Neural progenitor cell (in vitro differentiated cells): Measurements from ENCODE around the gene TENT5C. TPM values are rescaled to one million over a fixed set of nuclear protein-coding genes. Genes with fewer than 3 reads are reported as not detected.
"Not testable (repeated sequence)": the region's sequence is repeated elsewhere in the genome, so short reads cannot be mapped to it uniquely, and the experiment has no call there.

Source experiments
- DNase-seq: peaks from one replicate; pipeline ENCODE4 v3.0.0-alpha.2; 2016; ENCODE audit warnings: low spot score
- H2AFZ ChIP-seq: fragments of 200-600 bp; sonication (generic); replicated peaks from 2 replicates; pipeline ENCODE4 v1.6.1; 2016; ENCODE audit warnings: antibody characterized with exemption
- H3F3A ChIP-seq: fragments of 200-600 bp; sonication (generic); 2 replicates; pipeline ENCODE4 v1.6.1; 2016; ENCODE audit warnings: antibody characterized with exemption, low read depth
- H3K27ac ChIP-seq: fragments of 200-600 bp; sonication (generic); 2 replicates; pipeline ENCODE4 v1.5.1; 2016; ENCODE audit warnings: mild to moderate bottlenecking
- H3K27me3 ChIP-seq: fragments of 200-600 bp; sonication (generic); 2 replicates; pipeline ENCODE4 v1.6.1; 2016; ENCODE audit warnings: mild to moderate bottlenecking, moderate library complexity
- H3K36me3 ChIP-seq: fragments of 200-600 bp; sonication (generic); 2 replicates; pipeline ENCODE4 v1.5.1; 2016
- H3K4me1 ChIP-seq: fragments of 200-600 bp; sonication (generic); 2 replicates; pipeline ENCODE4 v1.6.1; 2016; ENCODE audit warnings: mixed run types
- H3K4me2 ChIP-seq: fragments of 200-600 bp; sonication (generic); 2 replicates; pipeline ENCODE4 v1.6.1; 2016
- H3K4me3 ChIP-seq: fragments of 200-600 bp; sonication (generic); 2 replicates; pipeline ENCODE4 v1.5.1; 2016
- H3K79me2 ChIP-seq: fragments of 200-600 bp; sonication (generic); 2 replicates; pipeline ENCODE4 v1.6.1; 2016; ENCODE audit warnings: low read depth
- H3K9ac ChIP-seq: fragments of 200-600 bp; sonication (generic); 2 replicates; pipeline ENCODE4 v1.6.1; 2016
- H3K9me3 ChIP-seq: fragments of 200-600 bp; sonication (generic); 2 replicates; pipeline ENCODE4 v1.5.1; 2016; ENCODE audit warnings: low read depth
- H4K20me1 ChIP-seq: fragments of 200-600 bp; sonication (generic); 2 replicates; pipeline ENCODE4 v1.6.1; 2016; ENCODE audit warnings: low read depth
- H3K27ac Mint-ChIP-seq: 3 replicates; pipeline ENCODE4 v1.8.0; 2021; ENCODE audit warnings: mixed read lengths
- H3K27me3 Mint-ChIP-seq: 2 replicates; pipeline ENCODE4 v1.8.0; 2022; ENCODE audit warnings: low read depth, mild to moderate bottlenecking, inconsistent platforms, moderate library complexity, mixed read lengths; ENCODE audit not compliant: insufficient read depth
- H3K36me3 Mint-ChIP-seq: 3 replicates; pipeline ENCODE4 v1.8.0; 2021; ENCODE audit warnings: mixed read lengths
- H3K4me1 Mint-ChIP-seq: 3 replicates; pipeline ENCODE4 v1.8.0; 2021; ENCODE audit warnings: mixed read lengths
- H3K4me3 Mint-ChIP-seq: 3 replicates; pipeline ENCODE4 v1.8.0; 2021; ENCODE audit warnings: mild to moderate bottlenecking, moderate library complexity, mixed read lengths
- H3K9me3 Mint-ChIP-seq: 3 replicates; pipeline ENCODE4 v1.8.0; 2020; ENCODE audit warnings: mixed read lengths
- EZH2 ChIP-seq: fragments of 200-600 bp; sonication (generic); IDR thresholded peaks from 2 replicates; pipeline ENCODE4 v1.6.1; 2017; ENCODE audit warnings: antibody characterized with exemption, mild to moderate bottlenecking, moderate library complexity
- EZH2phosphoT487 ChIP-seq: fragments of 200-600 bp; sonication (generic); IDR thresholded peaks from 2 replicates; pipeline ENCODE4 v1.6.1; 2017; ENCODE audit warnings: antibody characterized with exemption
- total RNA-seq: library from RNA; depleted of rRNA; stranded (reverse); fragments of >200 nt; gene quantifications from 2 replicates; pipeline ENCODE4 v1.2.3, GENCODE V29; 2015; ENCODE audit warnings: low replicate concordance
- TF ChIP-seq, protein P1 (sequence below): fragments of 200-600 bp; sonication (generic); IDR thresholded peaks from 2 replicates; pipeline ENCODE4 v1.5.1; 2017; ENCODE audit warnings: antibody characterized with exemption, mild to moderate bottlenecking

The TENT5C gene
- 0.09 and 0.39 TPM in 2 replicates for total RNA-seq

DNA sequence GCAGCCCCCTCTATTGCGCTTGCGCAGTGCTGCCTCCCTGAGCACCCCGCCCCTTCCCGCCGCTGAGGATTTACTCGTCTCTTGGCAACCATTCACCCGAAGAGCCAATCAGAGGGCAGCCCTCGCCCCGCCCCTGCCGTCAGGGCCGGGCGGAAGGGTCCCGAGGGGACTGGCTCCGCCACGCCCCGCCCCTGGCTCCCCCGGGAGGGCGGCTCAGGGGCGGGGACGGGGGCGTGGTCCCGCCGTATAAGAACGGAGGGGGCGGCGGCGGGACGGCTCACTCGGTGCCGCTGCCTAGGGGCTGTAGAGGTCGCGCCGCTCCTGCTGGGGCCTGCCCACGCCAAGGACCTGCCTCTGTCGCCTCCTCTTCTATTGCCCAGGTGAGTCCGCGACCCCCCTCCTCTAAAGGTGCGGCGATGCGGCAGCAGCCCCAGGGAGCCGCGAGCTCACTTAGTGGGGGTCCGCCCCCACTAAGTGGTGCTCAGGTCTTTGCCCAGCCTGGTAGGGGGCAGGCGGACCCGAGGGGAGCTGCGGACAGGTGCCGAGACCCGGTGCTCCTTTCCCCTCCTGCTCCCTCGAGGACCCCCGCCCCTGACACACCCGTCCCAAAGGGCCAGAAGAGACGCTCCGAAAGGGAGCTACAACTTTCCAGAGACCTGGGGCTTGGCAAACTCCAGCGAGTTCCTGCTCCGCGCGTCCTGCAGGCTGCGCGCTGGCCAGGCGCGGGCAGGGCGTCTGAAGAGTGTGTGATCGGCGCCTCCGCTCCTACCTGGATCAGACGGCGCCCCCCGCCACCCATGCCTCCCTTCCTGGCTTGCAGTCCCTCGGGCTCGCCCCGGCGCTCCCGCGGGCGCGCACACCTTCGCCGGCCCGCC lies at the start of gene TENT5C:
Gene TENT5C, plus strand, starts transcription at position 275 of the 875 bp plus-strand sequence. CDS start 16,821 bp downstream, outside the sequence.
- Histone ChIP-seq H3K4me1 (peaks cover 17% of the 10 kb centered on the region), H3K9me3 (no peaks in the 10 kb centered on the region), H3K79me2 (no peaks in the 10 kb centered on the region), H3F3A (peaks cover 15% of the 10 kb centered on the region), H3K4me3 (peak within 1 kb of the TSS; percentile 87), H3K9ac (no peak within 1 kb of the TSS), H3K27me3 (peaks cover 58% of the 10 kb centered on the region), H4K20me1 (peaks cover 6% of the 10 kb centered on the region), H3K4me2 (peak within 1 kb of the TSS; percentile 96), H3K36me3 (no peaks in the 10 kb centered on the region), H2AFZ (peak within 1 kb of the TSS; percentile 97), H3K27ac (no peak within 1 kb of the TSS)
- Mint-ChIP-seq H3K9me3 (no peaks in the 10 kb centered on the region), H3K4me3 (peak within 1 kb of the TSS; percentile 89), H3K4me1 (peaks cover 14% of the 10 kb centered on the region), H3K27ac (no peak within 1 kb of the TSS), H3K27me3 (peaks cover 20% of the 10 kb centered on the region), H3K36me3 (no peaks in the 10 kb centered on the region)
- DNase-seq: peak; percentile 99
- no peak for TF ChIP-seq EZH2
- TF ChIP-seq EZH2phosphoT487: no peak
- TF ChIP-seq, protein P1, sequence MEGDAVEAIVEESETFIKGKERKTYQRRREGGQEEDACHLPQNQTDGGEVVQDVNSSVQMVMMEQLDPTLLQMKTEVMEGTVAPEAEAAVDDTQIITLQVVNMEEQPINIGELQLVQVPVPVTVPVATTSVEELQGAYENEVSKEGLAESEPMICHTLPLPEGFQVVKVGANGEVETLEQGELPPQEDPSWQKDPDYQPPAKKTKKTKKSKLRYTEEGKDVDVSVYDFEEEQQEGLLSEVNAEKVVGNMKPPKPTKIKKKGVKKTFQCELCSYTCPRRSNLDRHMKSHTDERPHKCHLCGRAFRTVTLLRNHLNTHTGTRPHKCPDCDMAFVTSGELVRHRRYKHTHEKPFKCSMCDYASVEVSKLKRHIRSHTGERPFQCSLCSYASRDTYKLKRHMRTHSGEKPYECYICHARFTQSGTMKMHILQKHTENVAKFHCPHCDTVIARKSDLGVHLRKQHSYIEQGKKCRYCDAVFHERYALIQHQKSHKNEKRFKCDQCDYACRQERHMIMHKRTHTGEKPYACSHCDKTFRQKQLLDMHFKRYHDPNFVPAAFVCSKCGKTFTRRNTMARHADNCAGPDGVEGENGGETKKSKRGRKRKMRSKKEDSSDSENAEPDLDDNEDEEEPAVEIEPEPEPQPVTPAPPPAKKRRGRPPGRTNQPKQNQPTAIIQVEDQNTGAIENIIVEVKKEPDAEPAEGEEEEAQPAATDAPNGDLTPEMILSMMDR: no peak

DNA sequence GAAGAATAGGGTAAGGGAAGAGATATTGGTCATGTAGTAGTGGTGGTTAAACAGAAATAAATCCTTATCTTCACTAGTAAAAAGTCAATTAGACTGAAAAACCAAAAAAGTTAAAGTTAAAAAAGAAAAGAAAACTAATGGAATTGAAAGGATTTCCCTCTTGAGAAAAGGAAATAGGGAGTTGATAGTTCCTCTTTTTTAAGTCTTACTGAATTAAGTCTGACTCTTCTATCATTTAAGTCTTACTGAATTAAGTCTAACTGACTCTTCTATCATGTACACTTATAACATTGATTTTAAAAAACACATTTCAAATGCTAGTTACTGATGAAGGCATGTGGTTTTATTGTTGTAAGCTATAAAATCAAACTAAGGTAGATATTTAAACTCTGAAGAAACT lies 49.5 kb upstream of the TENT5C start:
- H3K79me2 ChIP-seq: no peaks in the 10 kb centered on the region
- no peak for DNase-seq
- H3F3A ChIP-seq: no peaks in the 10 kb centered on the region
- H3K4me2 ChIP-seq: no peak overlapping the region
- TF ChIP-seq EZH2phosphoT487: no peak
- TF ChIP-seq, protein P1: no peak
- no peak for TF ChIP-seq EZH2
- no peaks in the 10 kb centered on the region for H3K9me3 ChIP-seq
- no peak overlapping the region for H3K27ac ChIP-seq
- no peaks in the 10 kb centered on the region for H3K36me3 Mint-ChIP-seq
- no peaks in the 10 kb centered on the region for H4K20me1 ChIP-seq
- H3K4me3 ChIP-seq: no peak overlapping the region
- no peaks in the 10 kb centered on the region for H3K4me1 Mint-ChIP-seq
- no peaks in the 10 kb centered on the region for H3K4me1 ChIP-seq
- no peak overlapping the region for H3K4me3 Mint-ChIP-seq
- H3K9ac ChIP-seq: no peak overlapping the region
- peaks cover 4% of the 10 kb centered on the region for H3K9me3 Mint-ChIP-seq
- H3K36me3 ChIP-seq: no peaks in the 10 kb centered on the region
- no peak overlapping the region for H2AFZ ChIP-seq
- no peak overlapping the region for H3K27ac Mint-ChIP-seq
- H3K27me3 Mint-ChIP-seq: no peaks in the 10 kb centered on the region
- no peaks in the 10 kb centered on the region for H3K27me3 ChIP-seq

DNA sequence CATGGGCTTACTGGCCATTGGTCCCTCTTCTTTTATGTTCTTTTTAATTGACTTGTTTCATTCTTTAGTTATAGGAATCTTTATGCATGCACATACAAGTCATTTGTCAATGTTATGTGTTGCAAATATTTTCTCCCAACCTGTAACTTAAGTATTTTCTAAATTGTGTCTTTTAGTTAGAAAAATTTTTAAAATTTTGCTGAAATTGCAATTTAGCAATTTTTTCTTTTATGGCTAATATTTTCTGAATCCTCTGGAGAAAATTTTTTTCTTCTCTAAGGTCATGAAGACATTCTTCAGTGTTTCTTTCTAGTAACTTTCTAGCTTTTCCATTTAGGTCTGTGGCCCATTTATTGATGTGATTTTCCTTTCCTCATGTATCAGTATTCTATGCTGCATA lies 48.9 kb upstream of the TENT5C start:
- H3K36me3 ChIP-seq: no peaks in the 10 kb centered on the region
- H3K79me2 ChIP-seq: no peaks in the 10 kb centered on the region
- Mint-ChIP-seq H3K27ac (no peak overlapping the region), H3K36me3 (no peaks in the 10 kb centered on the region), H3K4me3 (no peak overlapping the region), H3K4me1 (no peaks in the 10 kb centered on the region), H3K27me3 (no peaks in the 10 kb centered on the region), H3K9me3 (peaks cover 4% of the 10 kb centered on the region)
- no peaks in the 10 kb centered on the region for H4K20me1 ChIP-seq
- no peak overlapping the region for H3K4me2 ChIP-seq
- TF ChIP-seq EZH2phosphoT487: no peak
- TF ChIP-seq, protein P1: no peak
- no peak for TF ChIP-seq EZH2
- H3K9ac ChIP-seq: no peak overlapping the region
- no peaks in the 10 kb centered on the region for H3F3A ChIP-seq
- H3K27me3 ChIP-seq: no peaks in the 10 kb centered on the region
- H3K4me3 ChIP-seq: no peak overlapping the region
- H2AFZ ChIP-seq: no peak overlapping the region
- no peaks in the 10 kb centered on the region for H3K4me1 ChIP-seq
- H3K27ac ChIP-seq: no peak overlapping the region
- no peak for DNase-seq
- H3K9me3 ChIP-seq: no peaks in the 10 kb centered on the region

DNA sequence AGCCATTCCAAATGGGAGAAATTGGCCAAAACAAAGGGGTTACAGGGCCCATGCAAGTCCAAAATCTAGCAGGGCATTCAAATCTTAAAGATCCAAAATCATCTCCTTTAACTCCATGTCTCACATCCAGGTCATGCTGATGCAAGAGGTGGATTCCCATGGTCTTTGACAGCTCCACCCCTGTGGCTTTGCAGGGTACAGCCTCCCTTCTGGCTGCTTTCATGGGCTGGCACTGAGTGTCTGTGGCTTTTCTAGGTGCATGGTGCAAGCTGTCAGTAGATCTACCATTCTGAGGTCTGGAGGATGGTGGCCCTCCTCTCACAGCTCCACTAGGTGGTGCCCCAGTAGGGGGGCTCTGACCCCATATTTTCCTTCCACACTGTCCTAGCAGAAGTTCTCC lies 47.4 kb upstream of the TENT5C start:
- not testable (repeated sequence) for H3K36me3 ChIP-seq, H3K4me1 Mint-ChIP-seq, H3K9me3 Mint-ChIP-seq, H3K27ac ChIP-seq, H3K27me3 Mint-ChIP-seq, H3K36me3 Mint-ChIP-seq, H3F3A ChIP-seq, H3K9ac ChIP-seq, H3K4me1 ChIP-seq, H3K4me3 ChIP-seq, H3K27ac Mint-ChIP-seq, H3K4me3 Mint-ChIP-seq, H3K9me3 ChIP-seq, H2AFZ ChIP-seq, H3K27me3 ChIP-seq, DNase-seq, H4K20me1 ChIP-seq, H3K4me2 ChIP-seq, H3K79me2 ChIP-seq
